Stimulated activated CD8-positive, alpha-beta memory T cell treated with anti-CD3 and anti-CD28 coated beads, Interleukin-7, amount 100 ng/mL, for 24 hours (primary cell): ENCODE results near the gene COL6A1.

Experiments
- DNase-seq: peaks from one replicate; pipeline ENCODE4 v3.0.0-alpha.2; 2020; ENCODE audit warnings: low read depth

Gene COL6A1, protein sequence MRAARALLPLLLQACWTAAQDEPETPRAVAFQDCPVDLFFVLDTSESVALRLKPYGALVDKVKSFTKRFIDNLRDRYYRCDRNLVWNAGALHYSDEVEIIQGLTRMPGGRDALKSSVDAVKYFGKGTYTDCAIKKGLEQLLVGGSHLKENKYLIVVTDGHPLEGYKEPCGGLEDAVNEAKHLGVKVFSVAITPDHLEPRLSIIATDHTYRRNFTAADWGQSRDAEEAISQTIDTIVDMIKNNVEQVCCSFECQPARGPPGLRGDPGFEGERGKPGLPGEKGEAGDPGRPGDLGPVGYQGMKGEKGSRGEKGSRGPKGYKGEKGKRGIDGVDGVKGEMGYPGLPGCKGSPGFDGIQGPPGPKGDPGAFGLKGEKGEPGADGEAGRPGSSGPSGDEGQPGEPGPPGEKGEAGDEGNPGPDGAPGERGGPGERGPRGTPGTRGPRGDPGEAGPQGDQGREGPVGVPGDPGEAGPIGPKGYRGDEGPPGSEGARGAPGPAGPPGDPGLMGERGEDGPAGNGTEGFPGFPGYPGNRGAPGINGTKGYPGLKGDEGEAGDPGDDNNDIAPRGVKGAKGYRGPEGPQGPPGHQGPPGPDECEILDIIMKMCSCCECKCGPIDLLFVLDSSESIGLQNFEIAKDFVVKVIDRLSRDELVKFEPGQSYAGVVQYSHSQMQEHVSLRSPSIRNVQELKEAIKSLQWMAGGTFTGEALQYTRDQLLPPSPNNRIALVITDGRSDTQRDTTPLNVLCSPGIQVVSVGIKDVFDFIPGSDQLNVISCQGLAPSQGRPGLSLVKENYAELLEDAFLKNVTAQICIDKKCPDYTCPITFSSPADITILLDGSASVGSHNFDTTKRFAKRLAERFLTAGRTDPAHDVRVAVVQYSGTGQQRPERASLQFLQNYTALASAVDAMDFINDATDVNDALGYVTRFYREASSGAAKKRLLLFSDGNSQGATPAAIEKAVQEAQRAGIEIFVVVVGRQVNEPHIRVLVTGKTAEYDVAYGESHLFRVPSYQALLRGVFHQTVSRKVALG

DNA sequence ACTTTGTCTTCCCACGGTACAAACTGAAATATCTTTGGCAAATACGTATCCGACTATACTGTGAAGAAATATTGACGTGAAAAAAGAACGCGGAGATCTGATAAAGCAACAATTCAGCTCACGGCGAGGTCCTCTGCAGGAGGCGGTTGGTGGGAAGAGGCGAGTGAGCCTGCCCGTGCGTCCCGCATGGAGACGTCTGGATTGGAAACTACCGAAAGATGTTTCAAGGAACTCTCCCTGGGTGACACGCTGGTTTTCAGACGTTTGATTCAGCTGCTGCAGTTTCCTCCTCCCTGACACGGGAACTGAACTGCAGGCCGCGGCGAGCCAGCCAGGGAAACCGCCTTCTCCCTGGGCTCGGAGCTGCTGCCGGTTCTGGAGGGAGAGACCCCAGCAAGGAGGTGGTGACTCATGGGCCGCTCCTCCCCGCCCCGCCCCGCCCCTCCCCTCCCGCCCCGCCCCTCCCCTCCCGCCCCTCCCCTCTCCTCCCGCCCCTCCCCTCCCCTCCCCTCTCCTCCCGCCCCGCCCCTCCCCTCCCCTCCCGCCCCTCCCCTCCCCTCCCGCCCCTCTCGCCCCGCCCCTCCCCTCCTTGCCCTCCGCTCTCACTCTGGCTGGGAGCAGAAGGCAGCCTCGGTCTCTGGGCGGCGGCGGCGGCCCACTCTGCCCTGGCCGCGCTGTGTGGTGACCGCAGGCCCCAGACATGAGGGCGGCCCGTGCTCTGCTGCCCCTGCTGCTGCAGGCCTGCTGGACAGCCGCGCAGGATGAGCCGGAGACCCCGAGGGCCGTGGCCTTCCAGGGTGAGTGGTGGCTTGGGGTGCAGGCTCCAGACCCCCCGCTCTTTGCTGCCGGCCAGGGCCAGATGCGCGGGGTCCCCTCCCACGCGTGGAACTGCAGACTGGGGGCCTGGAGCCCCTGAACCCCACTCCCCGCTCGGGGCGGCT is at the start of gene COL6A1:
Gene COL6A1 (plus strand): TSS at position 620 of the 941 bp plus-strand sequence. CDS start 81 bp downstream, at position 701.
- DNase-seq: peak; percentile 24

GRCh38 chr21:45932922-45933502 is 48.6 kb upstream of the COL6A1 start:
- no peak for DNase-seq

DNA sequence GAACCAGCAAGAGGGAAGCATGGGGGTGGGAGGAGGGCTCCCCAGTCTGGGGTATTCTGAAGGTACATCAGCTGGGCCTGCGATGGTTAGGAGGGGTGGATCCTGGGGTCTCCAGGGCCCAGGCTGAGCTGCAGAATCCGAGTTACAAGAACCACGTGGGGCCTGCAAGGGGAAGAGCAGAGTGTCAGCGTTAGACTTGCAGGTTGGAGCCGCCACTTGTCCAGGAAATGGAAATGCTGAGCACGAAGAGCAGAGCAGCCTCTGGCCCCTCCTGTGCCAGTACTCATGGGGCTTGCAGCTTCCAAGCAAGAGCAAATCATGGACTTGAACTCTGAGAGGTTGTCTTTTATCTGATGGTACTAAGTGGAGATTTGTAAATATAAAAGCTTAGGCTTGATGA is 47.5 kb upstream of the COL6A1 start:
- no peak for DNase-seq

- DNase-seq: no peak
Observed at GRCh38 chr21:45934554-45934953, 47.0 kb upstream of the COL6A1 start.

DNA sequence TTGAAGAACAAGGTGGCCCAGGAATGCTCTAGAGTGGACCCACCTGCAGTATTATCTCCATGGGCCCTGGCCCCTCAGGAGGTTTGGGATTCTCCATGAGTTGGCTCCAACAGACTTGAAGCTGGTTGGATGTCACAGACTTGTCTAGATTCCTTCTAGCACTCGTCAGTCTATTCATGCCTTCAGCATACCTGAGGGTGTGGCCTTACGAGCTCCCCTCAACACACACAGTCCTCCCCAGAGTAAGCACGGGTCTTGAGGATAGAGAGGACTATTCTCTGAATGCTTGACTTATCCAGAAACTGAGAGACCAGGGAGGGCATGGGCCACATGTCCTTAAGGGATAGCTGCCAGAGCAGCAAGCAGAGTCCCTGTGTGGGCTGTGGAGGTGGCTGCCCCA is 45.9 kb upstream of the COL6A1 start:
- no peak for DNase-seq

DNA sequence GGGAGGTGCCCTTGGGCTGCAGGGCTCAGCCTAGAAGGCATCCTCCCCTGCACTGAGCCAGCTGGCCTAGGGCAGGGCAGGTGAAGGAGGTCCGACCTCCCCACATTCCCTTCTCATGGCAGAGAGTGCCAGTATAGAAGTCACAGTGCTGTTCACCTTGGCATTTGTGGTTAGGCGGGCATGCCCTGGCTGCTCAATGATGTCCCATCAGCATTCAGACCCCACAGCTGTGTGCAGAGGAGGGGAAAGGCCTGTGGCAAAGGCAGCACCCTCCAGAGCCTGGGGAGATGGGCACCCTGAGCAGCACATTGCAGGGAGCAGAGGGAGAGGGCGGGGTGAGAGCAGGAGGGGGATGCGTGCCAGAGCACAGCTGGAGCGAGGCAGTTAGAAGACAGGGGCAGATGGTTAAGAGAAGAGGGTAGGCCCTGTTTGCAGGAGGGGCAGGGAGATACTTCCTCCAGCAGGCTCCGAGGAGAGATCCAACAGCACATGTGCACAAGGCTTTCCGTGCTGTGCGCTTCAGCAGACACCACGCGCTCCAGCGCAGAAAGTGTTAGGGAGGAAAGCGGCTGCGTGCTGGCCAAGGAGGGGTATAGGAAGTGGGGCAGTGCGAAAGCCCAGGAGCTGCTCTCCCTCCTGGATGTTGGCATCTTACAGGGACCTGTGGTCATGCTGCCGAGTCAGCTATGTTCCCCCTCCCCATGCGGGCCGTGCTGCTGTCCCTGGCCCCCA is 43.7 kb upstream of the COL6A1 start:
- no peak for DNase-seq

GRCh38 chr21:45938453-45938755 is 43.2 kb upstream of the COL6A1 start:
- no peak for DNase-seq

- DNase-seq: no peak
Observed at GRCh38 chr21:45938811-45939520, 42.6 kb upstream of the COL6A1 start.

DNA sequence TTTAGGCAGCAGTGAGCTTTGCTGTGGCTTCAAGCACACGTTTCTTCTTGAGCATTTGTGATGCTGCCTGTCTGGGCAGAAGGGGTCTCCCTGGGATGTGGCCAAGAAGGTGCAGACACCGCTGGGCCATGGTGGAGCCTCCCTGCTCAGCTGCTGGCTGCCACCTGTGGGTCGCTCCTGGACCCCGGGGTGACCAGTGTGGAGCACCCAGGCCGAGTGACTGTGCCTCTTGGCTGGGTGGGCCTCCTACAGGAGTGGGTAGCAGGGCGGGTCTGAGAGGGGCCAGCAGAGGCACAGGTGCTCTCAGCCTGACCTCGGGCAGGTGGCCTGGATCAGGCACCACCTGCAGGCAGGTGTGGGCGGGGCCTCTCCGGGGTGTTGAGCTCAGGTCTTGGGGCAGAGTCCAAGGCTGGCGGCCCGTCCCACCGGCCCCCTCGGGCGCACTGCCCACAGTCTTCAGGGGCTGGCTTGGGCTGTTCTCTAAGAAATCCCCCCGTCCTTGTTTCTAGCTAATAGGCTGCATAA is 42.0 kb upstream of the COL6A1 start:
- DNase-seq: no peak

- DNase-seq: no peak
Observed at GRCh38 chr21:45940091-45940490, 41.5 kb upstream of the COL6A1 start.

DNA sequence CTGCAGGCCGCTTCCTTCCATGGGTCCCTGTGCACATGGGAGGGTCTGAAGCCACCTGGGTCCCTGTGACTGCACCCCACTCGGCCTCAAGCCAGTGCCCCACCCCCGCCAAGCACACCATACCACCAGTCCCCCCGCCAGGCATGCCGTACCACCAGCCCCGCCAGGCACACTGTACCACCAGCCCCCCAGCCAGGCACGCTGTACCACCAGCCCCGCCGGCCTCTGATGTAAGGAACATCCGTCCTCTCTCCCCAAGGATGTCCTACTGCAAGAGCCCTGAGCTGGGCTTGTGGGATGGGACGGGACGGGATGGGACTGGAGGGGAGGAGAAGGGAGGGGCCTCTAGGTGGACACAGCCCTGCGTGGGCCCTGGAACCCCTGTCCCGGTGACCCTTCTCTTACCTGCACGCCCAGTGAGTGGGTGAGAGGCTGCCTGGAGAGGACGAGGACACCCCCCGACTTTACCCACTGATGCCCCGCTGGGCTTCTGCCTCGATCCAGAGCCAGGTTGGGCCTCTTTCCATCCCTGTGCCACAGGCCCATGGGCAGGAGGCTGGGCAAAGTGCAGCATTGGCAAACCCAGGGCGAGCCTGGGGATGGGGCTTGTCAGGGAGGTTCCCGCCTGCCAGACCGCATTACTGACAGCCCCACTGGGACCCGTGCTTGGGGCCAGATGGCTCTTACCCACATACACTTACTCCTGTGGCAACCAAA is 40.8 kb upstream of the COL6A1 start:
- no peak for DNase-seq

DNA sequence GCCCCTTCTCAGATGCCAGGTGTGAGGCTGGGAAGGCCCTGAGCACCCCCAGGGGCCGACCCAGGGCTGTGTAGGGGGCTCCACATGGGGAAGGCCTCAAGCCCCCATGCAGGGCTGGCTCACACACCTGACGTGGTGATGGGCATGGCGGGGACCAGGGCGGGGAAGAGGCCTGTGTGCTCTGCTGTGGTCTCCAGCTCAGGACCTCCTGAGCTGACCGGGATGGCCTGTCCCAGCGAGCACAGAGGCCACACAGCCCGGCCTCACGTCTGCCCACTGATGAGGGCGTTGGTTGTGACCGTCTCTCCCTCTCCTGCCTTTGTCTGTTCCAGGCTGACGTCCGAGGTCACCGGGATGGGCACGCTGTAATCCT is 40.2 kb upstream of the COL6A1 start:
- DNase-seq: no peak

DNA sequence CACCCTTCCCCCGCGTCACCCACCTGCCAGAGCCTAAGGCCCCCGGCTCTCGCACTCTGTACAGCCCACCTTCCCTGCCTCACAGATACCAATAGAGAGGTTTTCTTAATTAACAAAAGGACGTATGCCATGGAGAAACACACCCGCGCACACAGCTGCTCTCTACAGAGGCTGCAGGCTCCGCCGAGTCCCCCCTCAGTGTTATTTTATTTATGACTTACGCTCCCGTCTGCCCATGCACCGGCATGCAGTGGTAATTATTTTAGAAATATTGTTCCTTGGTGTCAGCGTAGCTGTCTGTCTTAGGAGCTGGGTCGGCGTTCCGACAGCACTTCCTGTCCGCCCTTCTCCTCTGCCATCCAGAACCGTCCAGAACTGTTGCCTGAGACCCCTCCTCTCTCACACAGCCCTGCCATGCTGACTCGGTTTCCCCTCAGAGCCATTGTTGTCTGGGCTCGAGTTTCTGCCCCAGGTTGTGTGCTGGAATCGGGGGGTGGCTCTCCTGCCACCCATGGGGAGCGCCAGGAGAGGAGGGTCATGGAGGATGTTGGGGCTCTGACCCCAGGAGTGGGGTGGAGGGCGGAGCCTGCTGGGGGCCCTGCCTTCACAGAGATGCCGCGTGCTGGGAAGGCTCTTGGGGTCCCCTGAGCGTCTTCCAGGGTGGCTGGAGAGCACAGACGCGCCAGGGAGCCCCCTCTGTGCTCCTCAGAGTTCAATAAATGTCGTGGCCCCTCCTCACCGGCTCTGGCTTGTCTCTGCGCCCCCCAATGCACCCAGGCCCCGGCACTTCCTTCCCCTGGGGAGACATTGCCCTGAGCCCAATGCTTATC is 39.6 kb upstream of the COL6A1 start:
- DNase-seq: no peak

DNA sequence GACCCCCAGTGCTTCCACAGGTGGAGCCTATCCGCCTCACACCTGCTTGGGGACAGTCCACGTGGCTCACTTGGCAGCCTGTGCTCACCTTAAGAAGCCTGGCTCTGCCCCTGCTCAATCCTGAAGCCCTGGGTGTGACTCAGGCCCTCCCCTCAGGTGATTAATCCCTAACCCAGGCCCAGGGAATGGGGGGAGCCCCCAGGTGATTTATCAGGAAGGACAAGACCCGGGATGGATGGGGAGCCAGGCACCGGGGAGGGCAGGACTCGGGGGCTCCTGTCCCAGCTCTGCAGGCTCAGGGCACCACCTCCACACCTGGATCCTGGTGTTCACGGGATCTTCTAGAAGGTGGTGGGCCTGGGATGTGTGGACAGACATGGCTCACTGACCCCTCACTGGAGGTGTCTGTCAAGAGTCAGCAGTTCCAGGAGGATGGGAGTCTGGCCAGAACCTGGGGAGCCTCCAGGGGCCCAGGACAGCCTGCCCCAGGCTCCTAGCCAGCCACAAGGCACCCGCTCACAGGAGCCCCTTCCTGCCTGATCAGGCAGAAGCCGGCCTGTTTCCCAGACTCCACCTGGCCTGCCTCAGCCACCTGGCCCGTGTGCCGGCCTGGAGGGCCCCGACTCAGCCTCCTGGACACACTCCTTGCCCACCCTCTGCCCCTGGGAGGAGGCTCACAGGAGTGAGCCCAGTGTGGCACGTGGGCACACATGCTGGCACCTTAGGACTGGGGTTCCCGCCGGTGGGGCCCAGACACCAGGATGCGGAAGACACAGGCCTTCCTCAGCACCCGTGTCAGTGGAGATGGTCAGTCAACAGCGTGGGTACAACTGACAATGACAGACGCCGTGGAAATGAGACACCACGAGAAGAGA is 38.6 kb upstream of the COL6A1 start:
- no peak for DNase-seq

DNA sequence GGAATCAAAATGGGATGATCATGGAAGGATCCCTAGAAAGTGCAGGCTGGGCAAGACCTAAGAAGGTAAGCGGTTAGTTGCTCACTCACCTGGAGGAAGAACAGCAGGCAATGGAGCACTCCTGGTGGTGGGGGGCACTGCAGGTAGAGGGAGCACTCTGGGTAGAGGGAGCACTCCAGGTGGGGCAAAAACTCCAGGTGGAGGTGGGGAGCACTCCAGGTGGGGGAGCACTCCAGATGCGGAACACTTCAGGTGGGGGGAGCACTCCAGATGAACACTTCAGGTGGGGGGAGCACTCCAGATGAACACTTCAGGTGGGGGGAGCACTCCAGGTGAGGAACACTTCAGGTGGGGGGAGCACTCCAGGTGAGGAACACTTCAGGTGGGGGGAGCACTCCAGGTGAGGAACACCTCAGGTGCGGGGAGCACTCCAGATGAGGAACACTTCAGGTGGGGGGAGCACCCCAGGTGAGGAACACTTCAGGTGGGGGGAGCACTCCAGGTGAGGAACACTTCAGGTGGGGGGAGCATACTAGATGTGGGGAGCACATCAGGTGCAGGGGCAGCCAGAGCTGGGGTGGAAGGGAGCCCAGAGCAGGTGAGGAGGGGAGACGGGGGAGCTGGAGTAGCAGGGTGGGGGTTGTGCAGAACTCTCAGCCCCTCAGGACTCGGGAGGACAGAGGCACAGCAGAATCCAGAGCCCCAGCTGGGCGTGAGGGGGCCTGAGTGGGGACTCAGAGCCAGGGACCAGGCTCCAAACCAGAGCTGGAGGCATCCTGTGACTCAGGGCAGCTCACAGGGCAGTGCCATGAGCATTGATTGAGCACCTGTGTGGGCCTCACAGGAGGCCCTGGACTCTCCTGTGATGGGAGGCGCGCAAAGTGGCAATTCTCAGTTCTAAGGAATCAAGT is 37.7 kb upstream of the COL6A1 start:
- DNase-seq: no peak

GRCh38 chr21:45944601-45945000 is 37.0 kb upstream of the COL6A1 start:
- no peak for DNase-seq
